ENCODE measurements around the gene GNS. TPM values are rescaled to one million over a fixed set of nuclear protein-coding genes. Genes with fewer than 3 reads are reported as not detected.
A peak's percentile ranks its signal among the peaks of the same experiment; 100 is the strongest.
"Not testable (repeated sequence)": the region's sequence is repeated elsewhere in the genome, so short reads cannot be mapped to it uniquely, and the experiment has no call there.

Gene GNS
- total and polyA plus RNA-seq, 3 donors from 2014 or later, result 52.4 to 87.9 (median 84.2) TPM

DNA sequence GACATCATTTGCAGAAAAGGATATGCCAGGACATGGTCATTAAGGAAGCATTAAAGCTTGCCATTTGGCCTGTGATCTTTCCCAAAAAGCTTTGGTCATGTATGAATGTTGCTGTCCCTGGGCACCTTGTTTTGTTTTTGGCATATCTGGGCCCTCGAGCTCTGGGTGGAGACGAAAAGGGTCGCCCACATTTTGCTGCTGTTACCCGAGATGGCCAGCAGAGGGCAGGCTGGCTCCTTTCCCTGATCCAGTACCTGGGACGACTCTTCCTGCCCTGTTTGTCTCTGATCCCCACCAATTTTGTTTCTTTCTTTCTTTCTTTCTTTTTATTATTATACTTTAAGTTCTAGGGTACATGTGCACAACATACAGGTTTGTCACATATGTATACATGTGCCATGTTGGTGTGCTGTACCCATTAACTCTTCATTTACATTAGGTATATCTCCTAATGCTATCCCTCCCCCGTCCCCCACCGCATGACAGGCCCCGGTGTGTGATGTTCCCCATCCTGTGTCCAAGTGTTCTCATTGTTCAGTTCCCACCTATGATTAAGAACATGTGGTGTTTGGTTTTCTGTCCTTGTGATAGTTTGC is 43.1 kb upstream of the GNS start:
- H3K27me3 ChIP-seq; H3K9me3 ChIP-seq; H3K4me1 ChIP-seq; H3K36me3 ChIP-seq (ENCODE audit: low read depth, missing control alignments); intact Hi-C loops (cut with DNase I; ENCODE audit: low total_unique reads); H3K27ac ChIP-seq; H3K4me3 ChIP-seq: not testable (repeated sequence)
- DNase-seq, result peak; percentile 59
- TF ChIP-seq, protein P1, sequence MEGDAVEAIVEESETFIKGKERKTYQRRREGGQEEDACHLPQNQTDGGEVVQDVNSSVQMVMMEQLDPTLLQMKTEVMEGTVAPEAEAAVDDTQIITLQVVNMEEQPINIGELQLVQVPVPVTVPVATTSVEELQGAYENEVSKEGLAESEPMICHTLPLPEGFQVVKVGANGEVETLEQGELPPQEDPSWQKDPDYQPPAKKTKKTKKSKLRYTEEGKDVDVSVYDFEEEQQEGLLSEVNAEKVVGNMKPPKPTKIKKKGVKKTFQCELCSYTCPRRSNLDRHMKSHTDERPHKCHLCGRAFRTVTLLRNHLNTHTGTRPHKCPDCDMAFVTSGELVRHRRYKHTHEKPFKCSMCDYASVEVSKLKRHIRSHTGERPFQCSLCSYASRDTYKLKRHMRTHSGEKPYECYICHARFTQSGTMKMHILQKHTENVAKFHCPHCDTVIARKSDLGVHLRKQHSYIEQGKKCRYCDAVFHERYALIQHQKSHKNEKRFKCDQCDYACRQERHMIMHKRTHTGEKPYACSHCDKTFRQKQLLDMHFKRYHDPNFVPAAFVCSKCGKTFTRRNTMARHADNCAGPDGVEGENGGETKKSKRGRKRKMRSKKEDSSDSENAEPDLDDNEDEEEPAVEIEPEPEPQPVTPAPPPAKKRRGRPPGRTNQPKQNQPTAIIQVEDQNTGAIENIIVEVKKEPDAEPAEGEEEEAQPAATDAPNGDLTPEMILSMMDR (IDR thresholded peaks at IDR 0.05), result peak in 2 of 3 experiments; percentile 35 to 80
- WGBS, 2 donors, result 31 to 39% methylated on average over 6 to 8 of the region's 8 CpGs

DNA sequence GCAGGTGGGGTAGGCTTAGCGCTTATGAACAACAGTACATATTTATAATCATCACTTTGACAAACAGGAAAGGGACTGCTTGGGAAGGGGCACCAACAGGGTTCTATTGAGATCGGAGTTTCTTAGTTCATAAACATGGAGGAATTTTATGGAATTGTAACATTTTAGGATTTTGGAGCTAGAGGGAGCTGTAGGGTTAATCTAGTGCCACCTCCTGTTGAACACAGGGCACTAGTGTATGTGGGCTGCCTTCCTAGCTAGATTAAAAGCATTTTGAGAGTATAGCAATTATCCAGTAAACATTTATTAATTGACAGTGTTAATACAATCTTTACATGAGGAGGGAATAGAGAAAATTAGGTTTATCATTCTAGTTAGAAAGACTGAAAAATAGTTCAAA is 42.2 kb upstream of the GNS start:
- no peak for DNase-seq
- intact Hi-C loops (cut with DNase I; ENCODE audit: low total_unique reads), result no loop called here
- TF ChIP-seq, protein P1 (IDR thresholded peaks at IDR 0.05), result no peak
- no peak for TF ChIP-seq POLR2A (IDR thresholded peaks at IDR 0.05)

DNA sequence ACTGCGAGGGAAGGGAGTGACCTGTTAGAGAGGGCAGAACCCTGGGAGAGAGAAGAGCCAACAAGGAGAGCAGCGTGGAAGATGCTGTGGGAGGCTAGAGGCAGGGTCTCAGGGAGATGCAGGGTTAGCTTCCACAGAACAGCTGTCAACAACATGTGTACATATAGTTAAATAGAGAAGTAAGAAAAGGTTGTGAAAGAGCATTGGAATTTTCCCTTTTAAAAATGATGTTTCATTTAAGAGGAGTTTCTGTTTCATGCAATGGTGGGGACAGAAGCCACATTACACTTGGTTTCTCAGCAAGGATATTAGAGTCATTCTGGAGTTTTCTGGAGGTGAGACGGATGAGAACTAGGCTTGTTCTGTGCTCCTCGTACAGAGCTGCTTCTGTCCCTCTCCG is 41.4 kb upstream of the GNS start:
- TF ChIP-seq POLR2A (IDR thresholded peaks at IDR 0.05), result no peak
- TF ChIP-seq, protein P1 (IDR thresholded peaks at IDR 0.05), result no peak
- no peaks in the 10 kb centered on the region for H3K4me1 ChIP-seq
- H3K27me3 ChIP-seq, result no peaks in the 10 kb centered on the region
- no peak overlapping the region for H3K4me3 ChIP-seq
- H3K27ac ChIP-seq, result no peak overlapping the region
- H3K9me3 ChIP-seq, result no peaks in the 10 kb centered on the region
- intact Hi-C loops (cut with DNase I; ENCODE audit: low total_unique reads), result no loop called here
- no peaks in the 10 kb centered on the region for H3K36me3 ChIP-seq (ENCODE audit: low read depth, missing control alignments)
- DNase-seq, result no peak
- WGBS, 2 donors, result 79 to 86% methylated on average over 4 to 5 of the region's 5 CpGs

More for the DNA sequence above, 42.2 kb upstream of the GNS start:
- H3K4me1 ChIP-seq, result no peaks in the 10 kb centered on the region
- H3K9me3 ChIP-seq, result no peaks in the 10 kb centered on the region
- no peaks in the 10 kb centered on the region for H3K36me3 ChIP-seq (ENCODE audit: low read depth, missing control alignments)
- H3K4me3 ChIP-seq, result no peak overlapping the region
- no peaks in the 10 kb centered on the region for H3K27me3 ChIP-seq
- H3K27ac ChIP-seq, result no peak overlapping the region
- WGBS, 2 donors, result 81% methylated on average over 2 of the region's 2 CpGs

DNA sequence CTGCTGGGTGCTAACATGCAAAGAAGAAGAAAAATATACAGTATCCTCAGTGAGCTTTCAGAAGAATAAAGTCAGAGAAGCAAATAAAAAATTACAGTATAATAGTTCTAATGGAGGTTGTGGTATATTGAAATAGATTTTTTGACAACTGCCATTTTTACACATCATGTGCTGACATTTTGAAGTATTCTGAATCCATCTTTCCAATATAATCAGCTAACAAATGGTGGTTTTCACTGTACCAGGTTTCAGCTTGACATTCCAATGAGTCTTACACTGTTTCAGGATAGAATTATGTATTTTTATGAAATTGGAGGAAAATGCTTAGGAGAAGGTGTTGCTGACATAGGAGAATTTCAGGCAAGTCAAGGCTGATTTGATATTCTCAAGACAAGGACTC is 39.0 kb upstream of the GNS start:
- intact Hi-C loops (cut with DNase I; ENCODE audit: low total_unique reads), result no loop called here
- no peaks in the 10 kb centered on the region for H3K27me3 ChIP-seq
- H3K9me3 ChIP-seq, result no peaks in the 10 kb centered on the region
- TF ChIP-seq, protein P1 (IDR thresholded peaks at IDR 0.05), result no peak
- no peak for TF ChIP-seq POLR2A (IDR thresholded peaks at IDR 0.05)
- H3K4me3 ChIP-seq, result no peak overlapping the region
- DNase-seq, result no peak
- no peaks in the 10 kb centered on the region for H3K36me3 ChIP-seq (ENCODE audit: low read depth, missing control alignments)
- no peak overlapping the region for H3K27ac ChIP-seq
- H3K4me1 ChIP-seq, result no peaks in the 10 kb centered on the region

DNA sequence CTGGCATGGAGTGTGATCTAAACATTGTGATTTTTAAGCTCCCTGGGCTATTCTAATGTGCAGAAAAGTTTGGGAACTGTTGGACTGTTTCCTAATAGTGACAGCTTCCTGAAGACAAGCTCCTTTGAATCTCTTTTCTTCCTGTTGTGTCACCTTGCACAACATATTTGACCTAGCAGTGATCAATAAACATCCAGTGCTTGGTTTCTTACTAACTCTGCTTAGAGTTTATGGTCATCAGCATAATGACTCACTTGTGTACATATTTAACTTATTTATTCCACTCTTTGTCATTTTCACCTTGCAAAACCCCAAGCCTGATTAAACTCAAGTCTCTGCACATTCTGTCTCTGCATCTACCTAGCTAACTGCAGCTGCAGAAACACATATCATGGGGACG is 38.0 kb upstream of the GNS start:
- no peak overlapping the region for H3K27ac ChIP-seq
- no peaks in the 10 kb centered on the region for H3K4me1 ChIP-seq
- H3K27me3 ChIP-seq, result no peaks in the 10 kb centered on the region
- H3K4me3 ChIP-seq, result no peak overlapping the region
- no peak for TF ChIP-seq POLR2A (IDR thresholded peaks at IDR 0.05)
- TF ChIP-seq, protein P1 (IDR thresholded peaks at IDR 0.05), result no peak
- intact Hi-C loops (cut with DNase I; ENCODE audit: low total_unique reads), result no loop called here
- H3K36me3 ChIP-seq (ENCODE audit: low read depth, missing control alignments), result no peaks in the 10 kb centered on the region
- no peaks in the 10 kb centered on the region for H3K9me3 ChIP-seq
- DNase-seq, result no peak
- WGBS, 2 donors, result 86 to 100% methylated on average over 1 of the region's 1 CpG

Measured in testis (tissue), 3 donors.